Bronchial epithelial cell (primary cell): ENCODE data around the gene CNTNAP4. TPM values are rescaled to one million over a fixed set of nuclear protein-coding genes. Genes with fewer than 3 reads are reported as not detected.

Experiments
- DNase-seq: peaks from one replicate; pipeline ENCODE4 v3.0.0-alpha.2; 2010; ENCODE audit warnings: low read depth
- FAIRE-seq: peaks from 2 replicates; lab custom pipeline; 2011; peaks lifted over from hg19 to GRCh38; lab: Jason Lieb, UNC
- H3K27me3 ChIP-seq: 2 replicates; pipeline ENCODE4 v1.5.1; 2011; ENCODE audit warnings: low read length; ENCODE audit not compliant: control insufficient read depth, insufficient read depth
- H3K36me3 ChIP-seq: 2 replicates; pipeline ENCODE4 v1.5.1; 2011; ENCODE audit warnings: low read length; ENCODE audit not compliant: control insufficient read depth, insufficient read depth
- H3K4me3 ChIP-seq: 2 replicates; pipeline ENCODE4 v1.5.1; 2011; ENCODE audit warnings: mild to moderate bottlenecking, low read depth, low read length, control low read depth
- CTCF ChIP-seq: IDR thresholded peaks from 2 replicates; pipeline ENCODE4 v1.5.1; 2011; ENCODE audit warnings: mild to moderate bottlenecking, moderate library complexity, low read length, control low read depth, inconsistent platforms; ENCODE audit not compliant: insufficient read depth, severe bottlenecking
- total RNA-seq: library from RNA; depleted of rRNA; stranded (reverse); fragments of >200 nt; gene quantifications from 2 replicates; pipeline ENCODE4 v1.2.1, GENCODE V29; 2014

CNTNAP4 gene
- total RNA-seq, 1 donor from 2014 or later: not detected

GRCh38 chr16:76532188-76532973 lies 255.2 kb downstream of the CNTNAP4 start:
- TF ChIP-seq CTCF: no peak
- Histone ChIP-seq H3K27me3 (no peaks in the 10 kb centered on the region), H3K36me3 (no peaks in the 10 kb centered on the region), H3K4me3 (no peak overlapping the region)
- no peak for FAIRE-seq
- no peak for DNase-seq

- FAIRE-seq: no peak
- DNase-seq: no peak
- Histone ChIP-seq H3K4me3 (no peak overlapping the region), H3K36me3 (no peaks in the 10 kb centered on the region), H3K27me3 (no peaks in the 10 kb centered on the region)
- TF ChIP-seq CTCF: no peak
Measured at GRCh38 chr16:76539609-76540008, 262.4 kb downstream of the CNTNAP4 start.

- no peak for FAIRE-seq
- H3K27me3 ChIP-seq: no peaks in the 10 kb centered on the region
- H3K36me3 ChIP-seq: no peaks in the 10 kb centered on the region
- no peak overlapping the region for H3K4me3 ChIP-seq
- TF ChIP-seq CTCF: no peak
- DNase-seq: no peak
Measured at GRCh38 chr16:76541070-76541469, 263.9 kb downstream of the CNTNAP4 start.

GRCh38 chr16:76565542-76565941 lies 288.3 kb downstream of the CNTNAP4 start:
- Histone ChIP-seq H3K36me3 (no peaks in the 10 kb centered on the region), H3K27me3 (no peaks in the 10 kb centered on the region), H3K4me3 (no peak overlapping the region)
- no peak for FAIRE-seq
- no peak for TF ChIP-seq CTCF
- DNase-seq: no peak

- Histone ChIP-seq H3K36me3 (no peaks in the 10 kb centered on the region), H3K27me3 (no peaks in the 10 kb centered on the region), H3K4me3 (no peak overlapping the region)
- no peak for FAIRE-seq
- DNase-seq: no peak
- no peak for TF ChIP-seq CTCF
Measured at GRCh38 chr16:76571755-76572154, 294.6 kb downstream of the CNTNAP4 start.

GRCh38 chr16:76573281-76573680 lies 296.1 kb downstream of the CNTNAP4 start:
- no peak for TF ChIP-seq CTCF
- DNase-seq: no peak
- Histone ChIP-seq H3K27me3 (no peaks in the 10 kb centered on the region), H3K4me3 (no peak overlapping the region), H3K36me3 (no peaks in the 10 kb centered on the region)
- FAIRE-seq: no peak
